Renal cortical epithelial cell (primary cell): ENCODE results near the gene TRMT112. TPM values are rescaled to one million over a fixed set of nuclear protein-coding genes. Genes with fewer than 3 reads are reported as not detected.
"Not testable (repeated sequence)": the region's sequence is repeated elsewhere in the genome, so short reads cannot be mapped to it uniquely, and the experiment has no call there.

Source experiments
- DNase-seq: peaks from one replicate; pipeline ENCODE4 v3.0.0-alpha.2; 2011; ENCODE audit warnings: low read depth
- total RNA-seq: library from RNA; depleted of rRNA; stranded (reverse); fragments of >200 nt; gene quantifications from 2 replicates; pipeline ENCODE4 v1.2.3, GENCODE V29; 2014

TRMT112 gene
- total RNA-seq, 1 donor from 2014 or later: 96.8 TPM

DNA sequence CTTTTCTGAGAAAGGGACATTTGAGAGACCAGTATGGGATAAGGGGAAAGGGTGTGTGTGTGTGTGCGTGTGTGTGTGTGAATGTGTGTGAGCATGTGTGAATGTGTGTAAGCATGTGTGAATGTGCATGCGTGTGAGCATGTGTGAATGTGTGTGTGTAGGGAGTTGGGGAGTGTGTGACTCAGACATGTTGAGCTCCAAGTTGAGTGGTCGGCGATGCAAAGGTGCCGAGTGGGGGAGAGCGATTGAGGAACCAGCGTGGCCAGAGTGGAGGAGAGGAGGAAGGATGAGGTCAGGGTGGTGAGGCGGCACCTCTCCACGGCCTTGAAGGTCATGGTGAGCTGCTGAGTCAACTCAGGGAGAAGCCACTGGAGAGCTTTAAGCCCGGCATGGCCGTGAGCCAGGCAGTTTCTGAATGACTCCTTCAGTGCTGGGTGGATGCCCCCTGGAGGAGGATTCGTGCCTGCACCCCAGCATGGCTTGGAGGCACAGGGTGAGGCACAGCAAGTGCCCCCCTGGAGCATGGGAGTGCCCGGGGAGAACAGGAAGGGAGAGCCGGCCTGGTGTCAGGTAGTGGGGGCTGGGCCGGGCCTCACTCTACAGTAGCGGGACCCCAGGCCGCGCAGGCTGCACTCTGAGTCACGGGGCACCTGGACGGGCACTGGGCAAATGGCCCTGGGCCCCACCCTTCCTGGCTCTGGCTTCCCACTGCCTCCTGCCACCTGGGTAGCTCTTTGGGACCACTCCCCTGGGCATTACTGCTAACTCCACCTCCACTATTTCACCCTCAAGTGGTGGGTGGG, 14.4 kb upstream of the TRMT112 start:
- DNase-seq: peak; percentile 91

DNA sequence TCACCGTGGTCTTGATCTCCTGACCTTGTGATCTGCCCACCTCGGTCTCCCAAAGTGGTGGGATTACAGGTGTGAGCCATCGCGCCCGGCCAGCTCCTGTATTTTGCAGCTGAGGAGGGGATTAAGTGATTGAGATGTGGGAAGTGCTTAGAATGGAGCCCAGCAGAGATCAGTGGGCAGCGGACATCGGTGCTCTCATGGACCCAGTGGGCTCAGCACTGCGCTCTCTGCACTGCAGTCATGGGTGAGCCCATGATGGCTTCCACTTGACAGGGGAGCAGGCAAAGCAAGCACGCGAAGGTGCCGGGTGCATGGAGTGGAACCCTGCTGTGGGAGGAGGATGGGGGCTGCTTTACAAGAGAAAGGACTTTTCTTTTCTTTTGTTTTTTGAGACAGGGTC, 13.5 kb upstream of the TRMT112 start:
- no peak for DNase-seq

DNA sequence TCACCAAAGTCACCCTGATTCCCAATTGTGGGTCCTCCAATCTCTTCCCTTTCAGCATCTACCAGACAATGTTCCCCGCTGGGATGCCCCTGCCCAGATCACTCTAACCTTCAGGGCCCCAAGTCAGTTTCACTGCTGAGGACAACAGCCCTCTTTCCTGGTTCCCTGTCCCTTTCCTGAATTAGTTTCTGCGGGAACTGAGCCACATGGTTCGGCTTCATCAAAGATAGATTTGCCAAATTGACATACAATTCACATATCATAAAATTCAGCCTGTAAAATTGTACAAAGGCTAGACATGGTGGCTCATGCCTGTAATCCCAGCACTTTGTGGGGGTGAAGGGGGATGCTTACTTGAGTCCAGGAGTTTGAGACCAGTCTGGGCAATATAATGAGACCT, 10.6 kb upstream of the TRMT112 start:
- no peak for DNase-seq

DNA sequence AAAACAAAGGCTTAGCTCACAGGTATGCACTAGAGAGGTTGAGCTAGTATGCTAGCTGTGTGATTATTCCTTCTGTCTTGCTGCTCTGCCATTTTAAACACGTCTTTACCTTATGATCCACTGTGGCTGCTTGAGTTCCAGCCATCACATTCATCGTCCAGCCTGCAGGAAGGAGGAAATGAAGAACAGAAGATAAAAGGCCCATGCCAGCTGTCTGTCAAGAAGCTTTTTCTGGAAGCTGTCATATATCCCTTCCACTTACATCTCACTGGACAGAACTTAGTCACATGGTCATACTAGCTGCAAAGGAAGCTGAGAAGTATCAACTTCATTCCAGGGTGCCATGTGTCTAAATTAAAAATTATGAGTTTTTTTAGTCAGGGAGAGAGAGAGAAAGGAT, 10.0 kb upstream of the TRMT112 start:
- DNase-seq: no peak

DNA sequence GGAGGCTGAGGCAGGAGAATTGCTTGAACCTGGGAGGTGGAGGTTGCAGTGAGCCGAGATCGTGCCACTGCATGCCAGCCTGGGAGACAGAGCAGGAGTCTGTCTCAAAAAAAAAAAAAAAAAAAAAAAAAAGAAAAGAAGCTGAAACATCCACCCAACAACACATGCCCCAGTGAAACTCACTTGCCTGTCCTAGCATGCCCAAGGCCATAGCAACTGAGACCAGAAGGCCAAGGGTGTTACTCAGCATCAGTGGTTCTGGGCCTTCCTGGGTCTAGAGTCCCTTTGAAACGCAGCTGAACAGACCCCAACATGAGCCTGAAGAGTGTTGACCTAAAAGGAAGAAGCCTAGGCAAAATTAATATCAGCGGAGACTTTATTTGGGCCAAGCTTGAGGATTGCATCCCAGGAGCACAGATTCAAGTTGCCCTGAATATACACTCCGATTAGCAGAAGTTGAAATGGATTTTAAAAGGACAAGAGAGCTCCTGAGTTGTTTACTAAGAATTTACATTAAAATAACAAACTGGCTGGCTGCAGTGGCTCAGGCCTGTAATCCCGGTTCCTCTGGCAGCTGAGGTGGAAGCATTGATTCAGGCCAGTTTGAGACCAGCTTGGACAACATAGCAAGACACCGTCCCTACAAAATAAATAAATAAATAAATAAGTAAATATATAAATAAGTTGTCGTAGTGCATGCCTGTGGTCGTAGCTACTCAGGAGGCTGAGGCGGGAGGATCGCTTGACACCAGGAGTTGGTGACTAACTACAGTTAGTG, 7.5 kb upstream of the TRMT112 start:
- DNase-seq: no peak

DNA sequence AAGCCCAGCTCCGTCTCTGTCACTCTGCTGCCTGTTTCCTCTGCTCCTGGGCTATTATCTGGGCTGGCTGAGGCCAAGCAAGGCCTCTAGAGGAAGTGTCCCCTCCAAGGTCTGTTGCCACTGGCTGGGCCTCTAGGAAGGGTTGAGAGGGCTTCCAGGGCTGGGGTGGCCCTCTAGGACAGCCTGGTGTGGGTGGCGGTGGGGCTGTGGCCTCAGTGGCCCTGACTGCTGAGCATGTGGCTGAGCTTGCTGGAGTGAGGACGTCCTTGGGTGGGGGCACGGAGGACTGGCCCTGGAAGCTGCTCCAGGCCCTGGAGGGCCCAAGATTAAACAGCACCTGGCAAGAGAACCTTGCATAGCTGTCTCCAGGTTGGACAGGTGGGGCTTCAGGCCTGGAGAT, 6.6 kb upstream of the TRMT112 start:
- DNase-seq: not testable (repeated sequence)

DNA sequence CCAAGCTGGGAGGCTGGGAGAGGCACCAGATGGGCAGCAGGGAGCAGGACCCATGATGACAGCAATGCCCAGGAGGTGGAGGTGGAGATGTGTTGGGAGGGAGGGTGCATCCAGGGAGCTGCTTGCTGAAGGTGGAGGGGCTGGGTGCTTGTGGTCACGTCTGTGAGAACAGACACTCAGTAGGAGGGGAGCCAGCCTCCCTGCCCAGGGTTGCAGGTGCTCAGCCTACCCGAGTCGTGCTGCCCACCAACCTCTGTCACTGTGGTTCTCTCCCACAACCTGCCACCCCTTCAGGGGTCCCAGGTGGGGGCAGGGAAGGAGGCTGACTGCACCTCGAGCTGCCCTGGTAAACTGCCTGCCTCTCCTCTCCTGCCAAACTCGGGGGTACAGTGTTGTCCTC, 6.0 kb upstream of the TRMT112 start:
- DNase-seq: no peak

DNA sequence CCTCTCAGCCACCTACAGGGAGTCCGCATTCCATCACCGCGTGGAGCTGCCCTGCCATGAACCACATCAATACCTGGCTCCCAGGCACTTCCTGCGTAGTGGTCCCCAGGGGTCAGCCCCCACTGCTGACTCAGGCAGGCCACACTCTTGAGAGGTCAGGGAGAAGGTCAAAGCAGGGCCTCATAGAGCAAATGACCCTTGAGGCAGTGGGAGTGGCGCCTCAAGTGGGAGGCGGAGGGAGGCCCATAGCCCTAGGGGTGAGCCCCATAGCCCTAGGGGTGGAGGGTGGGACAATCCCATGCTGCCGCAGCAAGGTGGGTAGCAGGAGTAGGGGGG, 5.5 kb upstream of the TRMT112 start:
- DNase-seq: no peak

DNA sequence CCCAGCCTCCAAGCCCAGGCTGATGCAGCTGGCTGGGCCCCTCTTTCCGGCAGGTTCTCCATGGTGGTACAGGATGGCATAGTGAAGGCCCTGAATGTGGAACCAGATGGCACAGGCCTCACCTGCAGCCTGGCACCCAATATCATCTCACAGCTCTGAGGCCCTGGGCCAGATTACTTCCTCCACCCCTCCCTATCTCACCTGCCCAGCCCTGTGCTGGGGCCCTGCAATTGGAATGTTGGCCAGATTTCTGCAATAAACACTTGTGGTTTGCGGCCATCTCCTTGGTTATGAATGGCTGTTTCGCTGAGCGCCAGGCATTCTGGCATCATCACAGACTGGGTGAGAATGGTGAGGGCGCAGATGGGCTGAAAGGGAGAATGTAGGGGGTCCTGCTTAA, 4.2 kb upstream of the TRMT112 start:
- peak; percentile 30 for DNase-seq

DNA sequence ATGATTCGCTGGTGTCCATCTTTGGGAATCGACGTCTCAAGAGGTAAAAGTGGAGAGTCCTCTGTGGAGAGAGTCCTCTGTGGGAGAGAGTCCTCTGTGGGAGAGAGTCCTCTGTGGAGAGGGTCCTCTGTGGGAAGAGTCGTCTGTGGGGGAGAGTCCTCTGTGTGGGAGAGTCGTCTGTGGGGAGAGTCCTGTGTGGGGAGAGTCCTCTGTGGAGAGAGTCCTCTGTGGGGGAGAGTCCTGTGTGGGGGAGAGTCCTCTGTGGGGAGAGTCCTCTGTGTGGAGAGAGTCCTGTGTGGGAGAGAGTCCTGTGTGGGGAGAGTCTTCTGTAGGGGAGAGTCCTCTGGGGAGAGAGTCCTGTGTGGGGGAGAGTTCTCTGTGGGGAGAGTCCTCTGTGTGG, 3.7 kb upstream of the TRMT112 start:
- no peak for DNase-seq

DNA sequence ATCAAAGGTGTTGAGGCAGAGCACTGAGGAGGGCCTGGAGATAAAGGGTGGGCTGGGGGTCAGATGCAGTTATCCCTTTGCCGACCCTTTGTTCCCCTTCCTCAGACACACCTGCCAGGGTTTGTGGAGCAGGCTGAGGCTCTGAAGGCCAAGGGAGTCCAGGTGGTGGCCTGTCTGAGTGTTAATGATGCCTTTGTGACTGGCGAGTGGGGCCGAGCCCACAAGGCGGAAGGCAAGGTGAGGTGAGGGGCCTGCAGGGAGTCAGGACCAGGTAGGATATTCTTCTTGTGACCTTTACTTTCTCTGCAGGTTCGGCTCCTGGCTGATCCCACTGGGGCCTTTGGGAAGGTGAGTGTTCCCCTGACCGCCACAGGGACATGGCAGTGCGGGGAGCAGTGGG, 3.2 kb upstream of the TRMT112 start:
- no peak for DNase-seq

DNA sequence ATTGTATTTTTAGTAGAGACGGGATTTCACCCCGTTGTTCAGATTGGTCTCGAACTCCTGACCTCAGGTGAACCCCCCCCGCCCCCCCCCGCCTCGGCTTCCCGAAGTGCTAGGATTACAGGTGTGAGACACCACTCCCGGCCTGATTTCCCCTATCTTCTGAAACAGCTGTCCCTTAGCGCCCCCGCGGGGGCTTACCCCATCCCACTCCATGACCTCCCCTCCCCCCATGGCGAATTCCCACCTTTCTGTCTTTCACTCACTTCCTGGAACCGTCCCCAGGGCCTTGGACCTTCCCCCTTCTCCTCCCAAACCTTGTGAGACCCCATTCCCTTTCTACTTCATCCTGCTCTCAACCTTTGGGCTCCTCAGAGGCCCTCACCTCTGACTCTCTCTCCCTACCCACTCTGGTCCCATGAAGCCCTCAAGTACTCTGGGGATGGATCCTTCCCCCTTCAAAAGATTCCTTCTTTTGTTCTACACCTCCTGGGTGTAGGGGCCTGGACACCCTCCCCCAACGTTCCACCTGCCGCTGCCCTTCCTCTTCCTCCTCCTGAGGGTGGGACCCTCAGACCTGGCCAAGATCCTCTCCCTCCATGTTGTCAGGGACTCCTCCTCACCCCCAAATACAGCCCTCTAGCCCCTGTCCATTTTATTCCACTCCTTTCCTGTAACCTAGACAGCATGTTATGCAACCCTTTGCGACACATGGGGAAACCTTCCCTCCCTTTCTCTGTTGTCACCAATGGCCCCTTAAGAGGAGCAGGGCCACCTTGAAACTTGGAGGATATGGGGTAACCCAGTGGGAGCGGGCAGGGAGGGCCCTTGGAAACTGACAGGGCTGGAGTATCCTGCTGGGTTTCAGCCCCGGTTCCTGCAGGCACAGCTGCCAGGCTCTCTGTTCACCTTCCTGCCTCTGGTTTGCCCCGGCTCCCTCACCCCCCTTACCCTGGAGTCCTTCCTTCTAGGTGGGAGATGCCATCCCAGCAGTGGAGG, 1.7 kb upstream of the TRMT112 start:
- DNase-seq: no peak

DNA sequence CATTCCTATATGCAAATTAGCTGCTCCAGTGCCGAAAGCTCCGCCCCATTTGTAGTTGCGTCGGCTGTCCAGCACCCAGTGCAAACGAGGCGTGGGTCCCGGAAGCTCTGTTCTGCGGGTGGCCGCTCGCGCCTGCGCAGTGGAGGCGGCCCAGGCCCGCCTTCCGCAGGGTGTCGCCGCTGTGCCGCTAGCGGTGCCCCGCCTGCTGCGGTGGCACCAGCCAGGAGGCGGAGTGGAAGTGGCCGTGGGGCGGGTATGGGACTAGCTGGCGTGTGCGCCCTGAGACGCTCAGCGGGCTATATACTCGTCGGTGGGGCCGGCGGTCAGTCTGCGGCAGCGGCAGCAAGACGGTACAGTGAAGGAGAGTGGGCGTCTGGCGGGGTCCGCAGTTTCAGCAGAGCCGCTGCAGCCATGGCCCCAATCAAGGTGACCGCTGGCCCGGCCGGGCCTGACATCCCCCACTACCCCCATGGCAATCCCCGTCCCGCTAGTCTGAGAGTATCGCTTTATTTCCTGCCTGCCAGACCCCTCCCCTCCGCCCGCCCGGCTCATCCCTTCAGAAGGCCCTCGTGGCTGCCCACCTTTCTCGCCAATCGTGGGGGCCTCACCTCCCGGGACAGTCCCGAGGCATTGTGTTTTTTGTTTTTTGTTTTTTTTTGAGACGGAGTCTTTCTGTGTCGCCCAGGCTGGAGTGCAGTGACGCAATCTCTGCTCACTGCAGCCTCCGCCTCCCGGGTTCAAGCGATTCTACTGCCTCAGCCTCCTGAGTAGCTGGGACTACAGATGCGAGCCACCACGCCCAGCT, 804 bp upstream of the TRMT112 start, which contains the start of gene PRDX5:
PRDX5 (plus strand) TSS at position 161 of the 805 bp plus-strand sequence; CDS start at position 256, 95 bp downstream.
- peak; percentile 91 for DNase-seq

DNA sequence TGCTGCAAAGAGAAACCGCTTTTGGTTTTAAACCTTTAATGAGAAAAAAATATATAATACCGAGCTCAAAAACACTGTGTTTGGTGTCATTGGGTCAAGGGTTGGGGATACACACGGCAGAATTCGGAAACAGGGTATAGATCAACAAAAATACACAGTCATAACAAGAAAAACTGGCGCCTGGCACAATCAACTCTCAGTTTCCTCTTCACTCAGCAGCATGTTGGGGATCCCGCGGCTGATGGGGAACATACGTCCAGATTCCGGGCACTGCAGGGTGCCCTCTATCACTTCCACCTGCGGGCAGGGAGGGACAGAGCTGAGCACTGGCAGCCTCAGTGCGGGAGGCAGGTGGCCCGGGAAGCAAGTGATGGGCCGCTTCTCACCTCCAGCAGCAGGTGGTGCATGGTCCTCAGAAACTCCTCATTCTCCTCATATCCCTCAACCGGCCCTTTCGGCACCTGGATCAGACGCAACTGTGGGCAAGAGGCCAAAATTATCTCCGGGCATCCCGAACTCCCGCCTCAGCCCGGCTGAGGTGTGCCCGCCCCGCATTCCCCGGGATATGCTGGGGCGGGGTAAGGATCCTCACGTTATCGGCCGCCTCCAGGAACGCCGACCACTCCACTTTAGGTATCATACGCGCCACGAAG, 561 bp downstream of the TRMT112 start:
- no peak for DNase-seq

DNA sequence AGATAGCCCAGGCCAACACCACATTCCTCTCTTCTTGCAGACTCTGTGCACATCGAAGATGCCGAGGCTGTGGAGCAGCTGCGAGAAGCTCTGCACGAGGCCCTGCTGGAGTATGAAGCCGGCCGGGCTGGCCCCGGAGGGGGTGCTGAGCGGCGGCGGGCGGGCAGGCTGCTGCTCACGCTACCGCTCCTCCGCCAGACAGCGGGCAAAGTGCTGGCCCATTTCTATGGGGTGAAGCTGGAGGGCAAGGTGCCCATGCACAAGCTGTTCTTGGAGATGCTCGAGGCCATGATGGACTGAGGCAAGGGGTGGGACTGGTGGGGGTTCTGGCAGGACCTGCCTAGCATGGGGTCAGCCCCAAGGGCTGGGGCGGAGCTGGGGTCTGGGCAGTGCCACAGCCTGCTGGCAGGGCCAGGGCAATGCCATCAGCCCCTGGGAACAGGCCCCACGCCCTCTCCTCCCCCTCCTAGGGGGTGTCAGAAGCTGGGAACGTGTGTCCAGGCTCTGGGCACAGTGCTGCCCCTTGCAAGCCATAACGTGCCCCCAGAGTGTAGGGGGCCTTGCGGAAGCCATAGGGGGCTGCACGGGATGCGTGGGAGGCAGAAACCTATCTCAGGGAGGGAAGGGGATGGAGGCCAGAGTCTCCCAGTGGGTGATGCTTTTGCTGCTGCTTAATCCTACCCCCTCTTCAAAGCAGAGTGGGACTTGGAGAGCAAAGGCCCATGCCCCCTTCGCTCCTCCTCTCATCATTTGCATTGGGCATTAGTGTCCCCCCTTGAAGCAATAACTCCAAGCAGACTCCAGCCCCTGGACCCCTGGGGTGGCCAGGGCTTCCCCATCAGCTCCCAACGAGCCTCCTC, 1.5 kb downstream of the TRMT112 start:
- DNase-seq: not testable (repeated sequence)

DNA sequence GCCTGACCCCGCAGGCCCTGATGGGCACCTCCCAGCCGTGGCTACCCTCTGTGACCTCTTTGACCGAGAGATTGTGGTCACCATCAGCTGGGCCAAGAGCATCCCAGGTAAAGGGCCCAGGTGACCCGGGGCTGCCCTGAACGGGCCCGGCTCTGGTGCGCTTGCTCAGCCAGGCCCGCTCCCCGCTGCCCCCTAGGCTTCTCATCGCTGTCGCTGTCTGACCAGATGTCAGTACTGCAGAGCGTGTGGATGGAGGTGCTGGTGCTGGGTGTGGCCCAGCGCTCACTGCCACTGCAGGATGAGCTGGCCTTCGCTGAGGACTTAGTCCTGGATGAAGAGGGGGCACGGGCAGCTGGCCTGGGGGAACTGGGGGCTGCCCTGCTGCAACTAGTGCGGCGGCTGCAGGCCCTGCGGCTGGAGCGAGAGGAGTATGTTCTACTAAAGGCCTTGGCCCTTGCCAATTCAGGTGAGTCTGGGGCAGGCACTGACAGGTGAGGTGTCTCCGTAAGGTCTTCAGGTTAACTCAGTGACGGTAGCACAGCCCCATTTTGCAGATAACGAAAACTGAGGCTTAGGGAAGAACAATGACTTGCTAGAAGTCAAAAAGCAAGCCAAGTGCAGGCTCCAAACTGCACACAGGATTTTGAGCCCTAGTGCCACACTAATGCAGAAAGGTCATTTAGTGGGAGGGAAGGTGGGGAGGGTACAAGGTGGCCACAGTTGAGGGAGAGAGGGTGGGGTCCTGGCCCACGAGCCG, 2.4 kb downstream of the TRMT112 start:
- DNase-seq: no peak

DNA sequence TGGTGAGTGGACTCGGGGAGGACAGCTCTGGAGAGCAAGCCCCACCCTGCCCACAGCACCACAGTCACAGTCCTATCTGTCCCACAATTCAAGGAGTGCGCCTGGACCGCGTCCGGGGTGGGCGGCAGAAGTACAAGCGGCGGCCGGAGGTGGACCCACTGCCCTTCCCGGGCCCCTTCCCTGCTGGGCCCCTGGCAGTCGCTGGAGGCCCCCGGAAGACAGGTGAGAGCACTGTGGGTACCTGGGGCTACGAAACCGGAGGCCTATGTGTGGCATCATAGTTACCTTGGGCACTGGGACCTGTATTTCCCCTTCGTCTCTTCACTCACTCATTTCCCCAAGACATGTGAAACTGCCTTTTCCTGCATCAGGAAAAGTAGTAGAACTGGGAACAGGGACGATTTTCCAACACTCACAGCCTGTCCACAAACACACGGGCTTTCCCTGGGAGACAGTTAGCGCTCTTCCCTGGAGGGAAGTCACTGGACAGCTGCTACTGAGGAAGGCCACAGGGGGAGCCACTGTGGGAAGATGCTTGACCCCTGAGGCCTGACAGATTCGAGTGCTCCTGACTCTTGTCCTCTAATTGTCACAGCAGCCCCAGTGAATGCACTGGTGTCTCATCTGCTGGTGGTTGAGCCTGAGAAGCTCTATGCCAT, 3.1 kb downstream of the TRMT112 start:
- no peak for DNase-seq

DNA sequence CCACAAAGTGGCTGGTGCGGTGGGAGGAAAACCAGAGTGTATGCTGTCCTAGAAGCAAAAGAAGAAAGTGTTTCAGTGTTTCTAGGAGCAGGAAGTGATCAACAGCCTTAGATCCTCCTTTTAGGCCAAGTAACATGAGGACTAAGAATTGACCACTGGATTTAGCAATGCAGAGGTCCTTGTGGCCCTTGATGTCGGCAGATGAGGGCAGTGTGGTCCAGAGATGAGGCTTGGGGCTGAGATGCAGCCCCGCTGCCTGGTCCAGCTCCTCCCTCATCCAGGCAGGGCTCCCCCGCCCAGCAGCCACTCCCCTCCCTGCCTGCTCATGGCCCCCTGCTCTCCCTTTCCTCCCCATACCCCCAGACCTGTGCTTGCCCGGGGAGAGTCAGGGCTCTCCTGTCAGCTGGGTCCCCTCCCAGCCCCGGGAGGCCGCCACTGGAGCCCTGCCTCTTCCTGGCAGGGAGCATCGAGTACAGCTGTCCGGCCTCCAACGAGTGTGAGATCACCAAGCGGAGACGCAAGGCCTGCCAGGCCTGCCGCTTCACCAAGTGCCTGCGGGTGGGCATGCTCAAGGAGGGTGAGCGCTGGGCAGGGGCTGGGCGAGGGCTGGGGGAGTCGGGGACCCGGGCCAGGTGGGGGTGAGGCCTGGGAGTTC, 3.7 kb downstream of the TRMT112 start:
- DNase-seq: no peak
